GM12872 (cell line): ENCODE results near the gene MAP3K7CL.

Experiments
- CTCF ChIP-seq: IDR thresholded peaks from 3 replicates; pipeline ENCODE4 v1.5.1; 2011; ENCODE audit warnings: low read depth, mild to moderate bottlenecking, low read length, moderate library complexity; ENCODE audit not compliant: insufficient read depth

The MAP3K7CL gene

GRCh38 chr21:29159842-29160241 is 29.4 kb downstream of the MAP3K7CL start:
- no peak for TF ChIP-seq CTCF

GRCh38 chr21:29163341-29164115 is 33.1 kb downstream of the MAP3K7CL start:
- no peak for TF ChIP-seq CTCF

GRCh38 chr21:29164323-29164942 is 34.0 kb downstream of the MAP3K7CL start:
- TF ChIP-seq CTCF: peak; percentile 53; the same call in 2 of the 3 replicates

GRCh38 chr21:29166323-29166722 is 35.9 kb downstream of the MAP3K7CL start:
- no peak for TF ChIP-seq CTCF

- TF ChIP-seq CTCF: no peak
Measured at GRCh38 chr21:29166853-29167252, 36.4 kb downstream of the MAP3K7CL start.

GRCh38 chr21:29168891-29169315 is 38.5 kb downstream of the MAP3K7CL start:
- TF ChIP-seq CTCF: no peak

GRCh38 chr21:29170944-29171343 is 40.5 kb downstream of the MAP3K7CL start:
- no peak for TF ChIP-seq CTCF
